Stimulated activated CD4-positive, alpha-beta T cell treated with anti-CD3 and anti-CD28 coated beads, Interleukin-1b, Interleukin-23, amount 100 ng/mL, for 24 hours (primary cell): ENCODE measurements around the gene RGS14.

ENCODE experiments used
- DNase-seq, 4 experiments: peaks; one replicate each; pipeline ENCODE4 v3.0.0-alpha.2; 2020; ENCODE audit warnings: low read depth in 4 of 4, low spot score in 1 of 4

RGS14 gene

DNA sequence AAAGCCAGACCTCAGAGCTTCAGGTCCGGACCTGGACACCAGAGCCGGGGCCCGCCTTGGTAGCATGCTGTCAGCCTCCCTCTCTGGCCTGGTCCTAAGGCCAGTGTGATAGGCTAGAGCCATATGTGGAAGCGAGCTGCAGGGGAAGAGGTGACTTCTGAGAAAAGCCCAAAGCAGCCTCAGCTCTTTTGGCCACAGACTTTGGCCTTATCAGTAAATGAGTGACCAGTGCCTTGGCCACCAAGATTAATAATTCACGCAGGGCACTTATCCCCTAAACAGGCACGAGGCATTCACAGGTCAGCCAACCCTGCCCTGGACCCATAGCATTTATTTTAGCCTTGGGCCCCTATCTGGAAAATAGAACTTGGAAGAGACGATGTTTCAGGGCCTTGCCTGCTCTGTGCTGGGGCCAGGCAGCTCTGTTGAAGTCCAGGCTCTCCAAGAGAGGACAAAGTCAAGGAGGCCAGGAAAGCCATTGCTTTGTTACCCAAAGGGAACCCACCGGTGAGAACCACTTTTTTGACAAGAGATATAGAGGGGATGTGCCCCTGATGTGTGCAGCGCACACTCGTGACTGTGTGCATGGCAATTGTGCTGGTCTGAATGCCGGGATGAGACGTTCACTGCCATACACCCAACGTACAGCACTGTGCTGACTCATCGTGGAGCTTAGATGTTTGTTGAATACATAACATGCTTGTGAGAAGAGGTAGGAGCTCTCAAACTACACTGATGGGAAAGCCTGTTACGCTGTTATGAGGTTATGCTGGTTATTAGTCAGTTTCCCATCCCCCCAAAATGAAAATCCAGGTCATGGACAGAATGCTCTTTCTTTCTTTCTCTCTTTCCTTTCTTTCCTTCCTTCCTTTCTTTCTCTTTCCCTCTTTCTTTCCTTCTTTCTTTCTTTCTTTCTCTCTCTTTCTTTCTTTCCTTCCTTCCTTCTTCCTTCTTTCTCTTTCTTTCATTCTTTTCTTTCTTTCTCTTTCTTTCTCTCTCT, 21.5 kb downstream of the RGS14 start:
- DNase-seq: no peak

GRCh38 chr5:177380805-177381126, 23.0 kb downstream of the RGS14 start:
- no peak for DNase-seq

DNA sequence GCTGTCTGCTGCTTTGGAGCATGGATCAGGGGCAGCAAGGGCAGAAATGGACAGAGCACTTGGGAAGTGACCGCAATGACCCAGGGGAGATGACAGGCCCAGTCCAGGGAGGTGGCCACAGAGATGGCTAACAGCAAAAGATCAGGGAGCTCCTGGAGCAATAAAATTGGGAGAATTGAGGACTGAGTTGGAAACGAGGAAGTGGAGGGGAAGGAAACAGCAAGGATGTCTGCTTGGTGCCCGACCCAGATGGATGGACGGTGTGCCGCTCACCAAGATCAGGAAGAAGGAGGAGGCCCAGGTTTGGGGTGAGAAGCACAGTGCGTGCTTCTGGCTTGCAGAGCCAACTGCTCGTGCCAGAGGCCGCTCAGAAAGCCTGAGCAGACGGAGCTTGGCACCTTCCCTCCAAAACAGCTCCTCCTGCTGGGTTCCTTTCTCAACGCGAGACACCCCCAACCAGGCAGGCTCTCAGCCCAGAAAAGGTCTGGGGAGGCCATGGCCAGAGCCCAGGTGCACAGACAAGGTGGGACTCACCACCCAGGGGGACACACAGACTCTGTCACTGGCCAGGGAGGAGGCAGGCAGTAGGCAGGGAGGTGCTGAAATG, 24.8 kb downstream of the RGS14 start:
- DNase-seq: no peak

- no peak for DNase-seq
These were observed 25.5 kb downstream of the RGS14 start for GRCh38 chr5:177383181-177383580.

- no peak for DNase-seq
These were observed 26.4 kb downstream of the RGS14 start, which contains the start of gene SLC34A1 for GRCh38 chr5:177384134-177384533. Gene SLC34A1 (plus strand): TSS chr5:177384434. CDS start chr5:177385742, 1,308 bp downstream.

DNA sequence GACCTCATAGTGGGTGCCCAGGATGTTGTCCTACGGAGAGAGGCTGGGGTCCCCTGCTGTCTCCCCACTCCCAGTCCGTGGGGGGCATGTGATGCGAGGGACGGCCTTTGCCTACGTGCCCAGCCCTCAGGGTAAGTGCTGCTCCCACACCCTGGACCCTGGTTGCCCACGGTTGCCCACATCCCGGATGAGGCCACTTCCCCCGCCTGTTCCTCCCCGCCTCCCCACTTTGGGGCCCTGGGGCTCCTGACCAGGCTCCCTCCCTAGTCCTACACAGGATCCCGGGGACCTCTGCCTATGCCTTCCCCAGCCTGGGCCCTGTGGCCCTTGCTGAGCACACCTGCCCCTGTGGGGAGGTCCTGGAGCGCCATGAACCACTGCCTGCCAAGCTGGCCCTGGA, 28.0 kb downstream of the RGS14 start:
- no peak for DNase-seq

DNA sequence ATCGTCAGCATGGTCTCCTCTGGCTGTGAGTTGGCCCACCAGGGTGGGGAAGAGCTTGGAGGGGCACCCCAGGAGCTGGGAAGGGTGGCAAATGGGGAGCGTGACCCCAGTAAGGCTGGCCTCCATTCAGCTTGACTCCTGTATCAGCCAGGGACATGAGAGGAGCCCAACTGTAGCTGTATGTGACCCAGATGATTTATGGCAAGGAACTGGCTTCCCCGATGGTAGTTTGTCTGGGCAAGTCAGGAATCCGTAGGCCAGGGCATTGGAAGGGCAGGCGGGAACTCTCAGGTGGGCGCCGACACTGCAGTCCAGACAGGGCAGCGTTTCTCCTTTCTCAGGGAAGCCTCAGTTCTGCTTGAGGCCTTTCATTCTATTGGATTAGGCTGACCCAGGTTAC, 28.8 kb downstream of the RGS14 start:
- DNase-seq: no peak

DNA sequence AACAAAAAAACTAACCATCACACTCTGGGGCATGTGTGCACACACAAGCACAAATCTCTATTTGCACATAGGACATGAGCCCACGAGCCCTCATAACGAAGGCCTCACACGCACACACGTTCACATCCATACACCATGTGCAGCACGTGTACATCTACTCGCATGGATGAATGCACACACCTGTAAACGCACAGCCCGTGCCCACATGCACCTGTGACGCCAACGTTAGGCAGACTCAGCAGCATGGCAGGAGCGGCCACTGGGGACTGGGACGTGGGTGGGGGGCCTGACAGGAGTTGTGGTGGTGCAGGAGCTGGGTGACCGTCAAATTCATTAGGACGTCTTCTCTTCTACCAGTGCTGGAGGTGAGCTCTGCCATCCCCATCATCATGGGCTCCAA, 29.7 kb downstream of the RGS14 start:
- DNase-seq: no peak

- no peak for DNase-seq
These were observed 30.9 kb downstream of the RGS14 start for GRCh38 chr5:177388521-177389052.

GRCh38 chr5:177389241-177390169, 31.8 kb downstream of the RGS14 start:
- DNase-seq: no peak

DNA sequence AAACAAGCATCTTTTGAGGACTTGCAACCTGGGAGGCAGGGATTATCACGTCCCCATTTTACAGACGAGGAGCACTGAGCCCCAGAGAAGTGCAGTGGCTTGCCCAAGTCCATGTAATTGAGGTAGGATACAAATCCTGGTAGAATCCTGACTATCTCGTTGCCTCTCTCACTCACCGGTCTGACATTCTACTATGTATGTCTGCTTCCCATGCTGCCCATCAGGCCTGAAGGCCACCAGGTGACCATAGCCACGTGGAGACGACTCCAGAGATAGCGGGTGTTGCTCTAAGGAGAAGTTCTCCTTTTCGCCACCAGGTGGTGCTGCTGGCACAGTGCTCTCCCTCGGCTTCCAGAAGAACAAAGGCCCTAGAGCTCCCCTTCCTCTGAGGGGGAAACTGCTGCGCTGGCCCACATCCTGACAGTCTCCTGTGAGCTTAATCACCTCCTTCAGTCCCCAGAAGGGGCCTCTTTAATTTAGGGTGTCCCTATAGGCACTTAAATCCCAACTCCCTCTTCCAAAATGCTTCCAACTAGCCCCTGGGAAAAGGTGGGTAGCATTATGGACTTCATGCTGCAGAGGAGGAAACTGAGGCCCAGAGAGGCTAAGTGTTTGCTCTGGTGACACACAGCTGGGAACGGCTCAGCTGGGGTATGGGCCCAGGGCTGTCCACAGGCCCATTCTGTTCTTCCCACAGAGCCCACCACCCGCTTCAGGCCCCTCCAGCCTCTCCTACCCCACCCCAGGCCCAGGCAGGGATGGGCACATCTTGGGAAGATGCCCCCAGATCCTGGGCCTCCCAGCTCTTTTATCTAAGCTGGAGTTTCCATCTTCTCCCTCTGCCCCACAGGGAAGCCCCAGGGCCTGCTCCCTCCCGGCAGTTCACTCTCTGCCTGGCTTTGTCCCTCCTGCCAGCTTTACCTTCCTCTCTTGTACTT, 32.9 kb downstream of the RGS14 start:
- peak; percentile 74 to 87 (median 80) for DNase-seq

DNA sequence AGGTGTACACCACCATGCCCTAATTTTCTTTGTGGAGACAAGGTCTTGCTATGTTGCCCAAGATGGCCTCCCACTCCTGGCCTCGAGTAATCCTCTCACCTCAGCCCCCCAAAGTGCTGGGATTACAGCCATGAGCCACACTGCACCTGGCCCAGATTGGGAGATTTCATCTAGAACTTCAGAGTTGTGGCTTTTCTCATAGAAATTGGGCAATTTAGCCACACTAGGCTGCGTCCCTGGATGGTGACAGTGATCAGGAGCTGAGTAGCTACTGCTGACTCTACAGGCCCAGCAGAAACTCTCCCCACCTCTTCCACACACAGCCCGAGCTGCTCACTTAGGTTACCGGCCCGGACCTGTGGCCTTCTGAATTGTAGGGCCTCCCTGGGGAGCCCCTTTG, 35.0 kb downstream of the RGS14 start:
- DNase-seq: no peak

GRCh38 chr5:177393206-177393765, 35.6 kb downstream of the RGS14 start:
- no peak for DNase-seq

GRCh38 chr5:177393990-177394389, 36.3 kb downstream of the RGS14 start:
- no peak for DNase-seq

DNA sequence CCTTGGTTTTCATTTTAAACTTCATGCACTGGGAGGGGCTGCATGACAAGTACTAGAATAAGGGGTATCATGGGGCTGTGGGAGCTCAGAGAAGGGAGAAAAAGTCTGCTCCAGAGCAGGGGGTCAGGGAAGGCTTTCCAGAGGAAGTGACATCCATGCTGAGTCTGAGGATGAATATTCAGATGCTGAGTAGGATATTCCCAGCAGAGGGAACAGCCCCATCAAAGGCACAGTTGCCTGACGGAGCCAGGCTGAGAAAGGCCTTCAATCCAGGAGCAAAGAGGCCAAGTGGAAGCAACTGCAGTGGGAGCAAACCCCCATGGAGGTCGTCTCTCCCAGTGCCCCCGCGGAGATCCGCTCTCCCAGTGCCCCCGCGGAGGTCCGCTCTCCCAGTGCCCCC, 38.4 kb downstream of the RGS14 start:
- no peak for DNase-seq

- no peak for DNase-seq
These were observed 39.1 kb downstream of the RGS14 start for GRCh38 chr5:177396807-177397206.

DNA sequence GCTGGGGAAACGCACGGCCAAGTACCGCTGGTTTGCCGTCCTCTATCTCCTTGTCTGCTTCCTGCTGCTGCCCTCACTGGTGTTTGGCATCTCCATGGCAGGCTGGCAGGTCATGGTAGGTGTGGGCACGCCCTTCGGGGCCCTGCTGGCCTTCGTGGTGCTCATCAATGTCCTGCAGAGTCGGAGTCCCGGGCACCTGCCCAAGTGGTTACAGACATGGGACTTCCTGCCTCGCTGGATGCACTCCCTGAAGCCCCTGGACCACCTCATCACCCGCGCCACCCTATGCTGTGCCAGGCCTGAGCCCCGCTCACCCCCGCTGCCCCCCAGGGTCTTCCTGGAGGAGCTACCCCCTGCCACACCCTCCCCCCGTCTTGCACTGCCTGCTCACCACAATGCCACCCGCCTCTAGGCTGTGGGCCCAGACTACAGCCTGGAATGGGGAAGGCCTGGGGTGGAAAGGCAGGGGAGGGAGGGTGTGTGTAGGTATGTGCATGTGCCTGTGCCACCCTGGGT, 40.2 kb downstream of the RGS14 start:
- DNase-seq: no peak

- DNase-seq: no peak
These were observed 42.5 kb downstream of the RGS14 start, which contains the start of gene PFN3 for GRCh38 chr5:177399997-177400868. Gene PFN3 (minus strand): TSS chr5:177400661. CDS start chr5:177400576, 85 bp downstream.
